T-cell (primary cell): ENCODE measurements around the gene BBOX1. TPM values are rescaled to one million over a fixed set of nuclear protein-coding genes. Genes with fewer than 3 reads are reported as not detected.
"Not testable (repeated sequence)": the region's sequence is repeated elsewhere in the genome, so short reads cannot be mapped to it uniquely, and the experiment has no call there.

Experiments
- ATAC-seq, 4 experiments: fragments of 200-7000 bp in 3 of 4; fragments of 150-1000 bp in 1 of 4; cut with Tn5 transposase; replicated peaks in 1 of 4; 1 replicate in 3 of 4; 2 replicates in 1 of 4; pipeline ENCODE4 v1.10.0; 2021; ENCODE audit warnings: moderate library complexity in 3 of 4, mild to moderate bottlenecking in 2 of 4, moderate number of reproducible peaks in 1 of 4
- CTCF ChIA-PET, 2 donors: fragments of 300-600 bp; sonication (Branson Sonifier 250); formaldehyde crosslinking; loops; one replicate each; lab custom pipeline; 2022; ENCODE audit warnings: antibody characterized with exemption in 2 of 2; lab: Charles Lee
- POLR2A ChIA-PET, 2 donors: fragments of 300-600 bp; sonication (Branson Sonifier 250); formaldehyde crosslinking; loops; one replicate each; lab custom pipeline; 2022; ENCODE audit warnings: antibody characterized with exemption in 2 of 2; lab: Charles Lee
- DNase-seq, 35 experiments: peaks; one replicate each; pipeline versions ENCODE4 v3.0.0 to v3.0.0-alpha.2; 2013 to 2023
- H3K27ac ChIP-seq: one replicate; pipeline ENCODE4 v1.5.1; 2013; ENCODE audit warnings: low read length
- H3K27me3 ChIP-seq, 2 experiments: replicated peaks in 1 of 2; 1 replicate in 1 of 2; 2 replicates in 1 of 2; pipeline versions ENCODE4 v1.6.1 to v1.7.0; 2013; ENCODE audit warnings: low read length in 1 of 2, mixed read lengths in 1 of 2; ENCODE audit not compliant: control insufficient read depth in 2 of 2, insufficient read depth in 2 of 2; ENCODE audit errors: extremely low read depth in 1 of 2
- H3K36me3 ChIP-seq, 2 donors: 1 replicate in 1 of 2; 2 replicates in 1 of 2; pipeline versions ENCODE4 v1.6.1 to v1.7.0; 2013; ENCODE audit warnings: low read length in 1 of 2; ENCODE audit not compliant: control insufficient read depth in 2 of 2, insufficient read depth in 1 of 2; ENCODE audit errors: extremely low read depth in 1 of 2
- H3K4me1 ChIP-seq, 2 experiments: 1 replicate in 1 of 2; 2 replicates in 1 of 2; pipeline versions ENCODE4 v1.6.1 to v1.7.0; 2013; ENCODE audit warnings: low read length in 2 of 2, mixed read lengths in 1 of 2; ENCODE audit not compliant: insufficient read depth in 2 of 2, control insufficient read depth in 1 of 2; ENCODE audit errors: extremely low read depth in 1 of 2
- H3K4me3 ChIP-seq, 2 donors: 1 replicate in 1 of 2; 2 replicates in 1 of 2; pipeline versions ENCODE4 v1.5.1 to v1.7.0; 2013; ENCODE audit warnings: mild to moderate bottlenecking in 2 of 2, low read length in 1 of 2, moderate library complexity in 1 of 2; ENCODE audit not compliant: control insufficient read depth in 1 of 2; ENCODE audit errors: extremely low read depth in 1 of 2
- H3K9me3 ChIP-seq: 2 replicates; pipeline ENCODE4 v1.7.0; 2013
- H3K27ac Mint-ChIP-seq, 2 donors: one replicate each; pipeline ENCODE4 v1.8.0; 2020 to 2021; ENCODE audit warnings: mild to moderate bottlenecking in 2 of 2, mixed read lengths in 2 of 2
- H3K27me3 Mint-ChIP-seq, 2 donors: one replicate each; pipeline ENCODE4 v1.8.0; 2021 to 2022; ENCODE audit warnings: mixed read lengths in 2 of 2
- H3K36me3 Mint-ChIP-seq: one replicate; pipeline ENCODE4 v1.8.0; 2021; ENCODE audit warnings: mixed read lengths
- H3K4me1 Mint-ChIP-seq, 3 donors: one replicate each; pipeline ENCODE4 v1.8.0; 2020 to 2022; ENCODE audit warnings: mixed read lengths in 3 of 3, mild to moderate bottlenecking in 1 of 3
- H3K4me3 Mint-ChIP-seq, 3 donors: one replicate each; pipeline ENCODE4 v1.8.0; 2020 to 2022; ENCODE audit warnings: mild to moderate bottlenecking in 3 of 3, mixed read lengths in 3 of 3, moderate library complexity in 3 of 3
- H3K9me3 Mint-ChIP-seq, 3 donors: one replicate each; pipeline ENCODE4 v1.8.0; 2020 to 2022; ENCODE audit warnings: mixed read lengths in 3 of 3
- WGBS: methylation state at CpG from one replicate; pipeline ENCODE4 v1.1.5; 2013; ENCODE audit warnings: missing lambda C conversion rate; ENCODE audit not compliant: insufficient coverage; 5-methylcytosine and 5-hydroxymethylcytosine counted together
- total RNA-seq, 35 experiments: library from RNA in 6 of 35; stranded (reverse) in 6 of 35; fragments of 120-200 nt in 1 of 35; gene quantifications; one replicate each; pipeline versions ENCODE4 v1.2.1 to v1.2.4 and lab custom pipeline; 2013 to 2026

BBOX1 gene
- total RNA-seq, 5 donors from 2014 or later (not counting 1 experiment from before 2014, with no cell fraction given) = not detected

GRCh38 chr11:27001136-27001730 lies 39.4 kb upstream of the BBOX1 start:
- DNase-seq, H3K36me3 ChIP-seq, H3K9me3 ChIP-seq, ATAC-seq, H3K36me3 Mint-ChIP-seq, H3K4me3 ChIP-seq, H3K4me1 ChIP-seq, CTCF ChIA-PET, H3K27ac Mint-ChIP-seq, H3K9me3 Mint-ChIP-seq, H3K27me3 ChIP-seq, POLR2A ChIA-PET, H3K27ac ChIP-seq, H3K4me1 Mint-ChIP-seq, H3K27me3 Mint-ChIP-seq, H3K4me3 Mint-ChIP-seq: not testable (repeated sequence)
- WGBS = no CpG with 5 or more reads among the region's 4 CpGs

DNA sequence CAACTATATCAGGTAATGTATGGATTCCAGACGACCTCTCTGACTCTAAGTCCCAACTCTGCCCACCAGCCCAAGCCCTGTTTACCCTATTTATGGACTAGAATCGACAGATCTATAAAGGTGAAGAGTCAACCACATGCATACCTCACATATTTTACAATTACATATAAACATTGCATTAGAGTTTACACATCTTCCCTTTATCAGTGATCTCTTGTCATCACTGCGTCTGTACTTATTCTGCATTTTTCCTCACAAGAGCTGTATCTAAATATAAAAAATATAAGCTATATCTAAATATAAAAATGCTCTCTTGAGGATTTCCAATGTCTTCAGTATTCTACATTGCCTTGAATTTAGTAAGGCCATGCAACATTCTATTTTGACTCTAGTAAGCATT lies 38.2 kb upstream of the BBOX1 start:
- Histone ChIP-seq H3K27me3 (no peaks in the 10 kb centered on the region), H3K9me3 (no peaks in the 10 kb centered on the region), H3K36me3 (no peaks in the 10 kb centered on the region), H3K4me3 (no peak overlapping the region), H3K27ac (no peak overlapping the region), H3K4me1 (no peaks in the 10 kb centered on the region)
- H3K27me3 Mint-ChIP-seq = no peaks in the 10 kb centered on the region
- 0% methylated on average over 1 of the region's 3 CpGs for WGBS
- H3K9me3 Mint-ChIP-seq = peaks cover 0 to 6% (median 4%) of the 10 kb centered on the region in 3 donors
- DNase-seq = no peak
- POLR2A ChIA-PET = no interaction called here
- CTCF ChIA-PET = no interaction called here
- no peak overlapping the region for H3K27ac Mint-ChIP-seq
- no peak overlapping the region for H3K4me3 Mint-ChIP-seq
- no peak for ATAC-seq
- H3K4me1 Mint-ChIP-seq = no peaks in the 10 kb centered on the region
- no peaks in the 10 kb centered on the region for H3K36me3 Mint-ChIP-seq

DNA sequence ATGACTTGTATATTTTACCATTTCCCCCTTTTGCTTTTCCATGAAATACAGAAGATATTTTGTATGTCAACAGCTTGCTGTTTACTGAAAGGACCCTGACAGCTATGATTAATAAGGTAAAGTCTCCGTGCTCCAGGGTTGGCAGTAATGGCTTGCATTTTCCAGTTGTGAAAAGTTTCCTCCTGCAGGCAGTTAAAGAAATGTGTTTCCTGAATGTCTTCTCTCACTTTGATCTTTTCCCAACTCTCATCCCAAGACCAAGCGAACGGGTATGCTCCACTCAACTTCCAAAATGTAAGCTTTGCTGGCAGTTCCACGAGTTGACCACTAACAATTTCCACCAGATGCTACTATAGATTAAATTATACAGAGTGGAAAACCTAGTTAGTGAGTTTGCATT lies 37.8 kb upstream of the BBOX1 start:
- H3K36me3 ChIP-seq = no peaks in the 10 kb centered on the region
- DNase-seq (no peak), ATAC-seq (no peak)
- ChIA-PET CTCF (no interaction called here), POLR2A (no interaction called here)
- Mint-ChIP-seq H3K27ac (no peak overlapping the region), H3K4me3 (no peak overlapping the region), H3K9me3 (peaks cover 0 to 6% (median 4%) of the 10 kb centered on the region in 3 donors), H3K27me3 (no peaks in the 10 kb centered on the region), H3K36me3 (no peaks in the 10 kb centered on the region), H3K4me1 (no peaks in the 10 kb centered on the region)
- no peak overlapping the region for H3K4me3 ChIP-seq
- H3K27ac ChIP-seq = no peak overlapping the region
- no peaks in the 10 kb centered on the region for H3K27me3 ChIP-seq
- H3K9me3 ChIP-seq = no peaks in the 10 kb centered on the region
- no peaks in the 10 kb centered on the region for H3K4me1 ChIP-seq
- no CpG with 5 or more reads among the region's 4 CpGs for WGBS

DNA sequence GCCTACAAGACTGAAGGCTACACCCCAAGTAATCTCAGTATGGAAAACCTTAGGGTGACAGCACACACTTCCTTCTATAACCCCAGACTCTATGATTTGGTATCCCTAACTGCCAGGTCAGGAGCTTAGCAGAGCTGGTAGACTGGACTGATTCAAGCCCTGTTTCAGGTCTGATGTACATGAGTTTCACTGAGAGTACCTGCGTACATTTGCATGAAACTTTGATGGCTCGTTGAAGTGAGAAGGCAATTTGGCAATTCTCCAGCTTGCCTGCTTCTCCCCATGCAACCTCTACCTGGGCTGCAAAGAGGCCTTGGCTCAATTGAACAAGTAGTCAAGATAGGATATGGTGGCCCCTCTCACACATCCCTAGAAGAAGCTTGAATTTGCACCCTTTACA lies 36.5 kb upstream of the BBOX1 start:
- H3K9me3 Mint-ChIP-seq = peaks cover 4 to 6% (median 4%) of the 10 kb centered on the region in 3 donors
- no peak overlapping the region for H3K4me3 Mint-ChIP-seq
- Histone ChIP-seq H3K9me3 (no peaks in the 10 kb centered on the region), H3K4me3 (no peak overlapping the region), H3K27me3 (no peaks in the 10 kb centered on the region), H3K36me3 (no peaks in the 10 kb centered on the region), H3K27ac (no peak overlapping the region), H3K4me1 (no peaks in the 10 kb centered on the region)
- ChIA-PET POLR2A (no interaction called here), CTCF (no interaction called here)
- H3K27me3 Mint-ChIP-seq = no peaks in the 10 kb centered on the region
- H3K4me1 Mint-ChIP-seq = no peaks in the 10 kb centered on the region
- ATAC-seq (no peak), DNase-seq (no peak)
- H3K27ac Mint-ChIP-seq = no peak overlapping the region
- H3K36me3 Mint-ChIP-seq = no peaks in the 10 kb centered on the region
- 93% methylated on average over 2 of the region's 2 CpGs for WGBS

DNA sequence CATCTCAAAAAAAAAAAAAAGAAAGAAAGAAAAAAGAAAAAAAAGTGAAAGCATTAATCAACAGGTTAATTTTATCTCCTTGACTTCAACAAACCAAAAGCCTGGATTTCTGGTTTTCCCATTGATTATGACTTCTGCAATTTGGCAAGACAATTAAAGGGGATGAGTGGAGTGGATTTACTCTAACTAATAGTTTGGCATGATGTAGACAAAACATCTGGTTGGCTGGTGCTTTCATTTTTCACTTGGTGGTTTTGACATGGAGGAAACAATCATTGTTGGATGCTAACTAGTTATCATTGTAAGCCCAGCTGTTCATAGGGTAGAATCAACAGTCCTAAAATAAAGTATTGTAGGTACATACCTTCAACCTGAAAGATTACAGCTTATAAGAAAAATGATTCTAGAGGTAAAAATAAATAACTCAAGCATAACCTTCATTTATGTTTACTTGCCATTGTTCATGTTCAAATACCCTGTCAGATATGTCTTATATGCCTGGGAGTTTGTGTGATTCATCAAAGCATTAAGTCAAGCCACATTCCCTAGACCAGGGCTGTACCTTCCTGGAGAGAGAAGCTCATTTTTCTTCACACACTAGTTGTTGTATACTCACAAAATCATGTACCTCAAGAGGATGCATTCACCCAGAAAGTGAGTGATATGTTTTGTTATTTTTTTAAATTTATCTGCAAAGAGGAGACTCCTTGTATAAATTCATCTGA lies 31.6 kb upstream of the BBOX1 start:
- no peak overlapping the region for H3K4me3 ChIP-seq
- no peaks in the 10 kb centered on the region for H3K4me1 ChIP-seq
- no peak for ATAC-seq
- H3K27ac ChIP-seq = no peak overlapping the region
- H3K27me3 Mint-ChIP-seq = no peaks in the 10 kb centered on the region
- no peak overlapping the region for H3K27ac Mint-ChIP-seq
- DNase-seq = no peak
- H3K9me3 ChIP-seq = peaks cover under 1% of the 10 kb centered on the region
- no peaks in the 10 kb centered on the region for H3K27me3 ChIP-seq
- no peaks in the 10 kb centered on the region for H3K36me3 ChIP-seq
- H3K9me3 Mint-ChIP-seq = peaks cover 4 to 9% (median 4%) of the 10 kb centered on the region in 3 donors
- H3K4me3 Mint-ChIP-seq = no peak overlapping the region
- no peaks in the 10 kb centered on the region for H3K4me1 Mint-ChIP-seq
- ChIA-PET CTCF (no interaction called here), POLR2A (no interaction called here)
- no peaks in the 10 kb centered on the region for H3K36me3 Mint-ChIP-seq

- ChIA-PET POLR2A (no interaction called here), CTCF (no interaction called here)
- no CpG with 5 or more reads among the region's 4 CpGs for WGBS
- Histone ChIP-seq H3K4me3 (no peak overlapping the region), H3K4me1 (no peaks in the 10 kb centered on the region), H3K27ac (no peak overlapping the region), H3K27me3 (no peaks in the 10 kb centered on the region), H3K36me3 (no peaks in the 10 kb centered on the region), H3K9me3 (peaks cover 2% of the 10 kb centered on the region)
- Mint-ChIP-seq H3K4me3 (no peak overlapping the region), H3K9me3 (peaks cover 0 to 9% (median 4%) of the 10 kb centered on the region in 3 donors), H3K4me1 (no peaks in the 10 kb centered on the region), H3K27me3 (no peaks in the 10 kb centered on the region), H3K36me3 (no peaks in the 10 kb centered on the region), H3K27ac (no peak overlapping the region)
- ATAC-seq (no peak), DNase-seq (no peak)
Observed at GRCh38 chr11:27011560-27012233, 28.9 kb upstream of the BBOX1 start.
